IMR-90 (cell line): ENCODE measurements around the gene SLC3A2. TPM values are rescaled to one million over a fixed set of nuclear protein-coding genes. Genes with fewer than 3 reads are reported as not detected.
A peak's percentile ranks its signal among the peaks of the same experiment; 100 is the strongest.
"Not testable (repeated sequence)": the region's sequence is repeated elsewhere in the genome, so short reads cannot be mapped to it uniquely, and the experiment has no call there.

ENCODE experiments used
- ATAC-seq: fragments of 200-7000 bp; cut with Tn5 transposase; 2 replicates; pipeline ENCODE4 v1.9.1; 2020; ENCODE audit warnings: low read depth, mild to moderate bottlenecking, moderate library complexity
- BruUV-seq: library from RNA; stranded (reverse); fragments of 400-500 nt; replicated peaks from 2 replicates; lab custom pipeline; 2021; lab: Mats Ljungman, UMichigan
- CTCF ChIA-PET: fragments of 300-600 bp; formaldehyde crosslinking; extraction: SDS; loops from one replicate; lab custom pipeline; 2021; ENCODE audit warnings: antibody characterized with exemption; lab: Yijun Ruan, JAX
- POLR2A ChIA-PET: fragments of 300-600 bp; sonication (Branson Sonifier 250); formaldehyde crosslinking; loops from one replicate; lab custom pipeline; 2022; ENCODE audit warnings: antibody characterized with exemption; ENCODE audit not compliant: unreplicated experiment; lab: Charles Lee
- DNase-seq: peaks from one replicate; pipeline ENCODE4 v3.0.0; 2013
- H2AFZ ChIP-seq: replicated peaks from 2 replicates; pipeline ENCODE3; 2013; ENCODE audit warnings: low read length, mild to moderate bottlenecking; ENCODE audit not compliant: poor library complexity
- H2AK5ac ChIP-seq: 2 replicates; pipeline ENCODE4 v1.6.1; 2013; ENCODE audit warnings: low read depth, low read length, inconsistent platforms
- H2AK9ac ChIP-seq: replicated peaks from 2 replicates; pipeline ENCODE3; 2013; ENCODE audit warnings: mild to moderate bottlenecking, low read depth, low read length, moderate library complexity; ENCODE audit not compliant: poor library complexity
- H2BK120ac ChIP-seq: 2 replicates; pipeline ENCODE4 v1.6.1; 2013; ENCODE audit warnings: low read depth, low read length, inconsistent platforms
- H2BK15ac ChIP-seq: 3 replicates; pipeline ENCODE4 v1.6.1; 2013; ENCODE audit warnings: low read depth, low read length, inconsistent platforms
- H2BK20ac ChIP-seq: 2 replicates; pipeline ENCODE4 v1.6.1; 2013; ENCODE audit warnings: low read depth, mild to moderate bottlenecking, inconsistent platforms, low read length, moderate library complexity
- H2BK5ac ChIP-seq: 2 replicates; pipeline ENCODE4 v1.6.1; 2013; ENCODE audit warnings: mild to moderate bottlenecking, low read depth, low read length, inconsistent platforms; ENCODE audit not compliant: poor library complexity, severe bottlenecking
- H3K14ac ChIP-seq: replicated peaks from 2 replicates; pipeline ENCODE4 v1.6.1; 2013; ENCODE audit warnings: low read depth, low read length, inconsistent platforms
- H3K18ac ChIP-seq: 2 replicates; pipeline ENCODE4 v1.6.1; 2013; ENCODE audit warnings: low read depth, low read length, control low read depth
- H3K23ac ChIP-seq: 2 replicates; pipeline ENCODE4 v1.6.1; 2013; ENCODE audit warnings: low read depth, low read length, inconsistent platforms
- H3K27ac ChIP-seq: 2 replicates; pipeline ENCODE4 v1.5.1; 2013; ENCODE audit warnings: mild to moderate bottlenecking, control low read depth, low read length; ENCODE audit not compliant: insufficient read depth
- H3K27me3 ChIP-seq: 2 replicates; pipeline ENCODE4 v1.6.1; 2013; ENCODE audit warnings: low read length; ENCODE audit not compliant: control insufficient read depth, insufficient read depth
- H3K36me3 ChIP-seq: 2 replicates; pipeline ENCODE4 v1.6.1; 2013; ENCODE audit warnings: low read length, mixed read lengths; ENCODE audit not compliant: control insufficient read depth, insufficient read depth
- H3K4ac ChIP-seq: 2 replicates; pipeline ENCODE4 v1.6.1; 2013; ENCODE audit warnings: low read depth, low read length, inconsistent platforms
- H3K4me1 ChIP-seq: 2 replicates; pipeline ENCODE4 v1.6.1; 2013; ENCODE audit warnings: low read length, mixed read lengths; ENCODE audit not compliant: control insufficient read depth, insufficient read depth
- H3K4me2 ChIP-seq: 2 replicates; pipeline ENCODE4 v1.6.1; 2013; ENCODE audit warnings: low read depth, mild to moderate bottlenecking, control low read depth, low read length, moderate library complexity
- H3K4me3 ChIP-seq: 2 replicates; pipeline ENCODE4 v1.5.1; 2013; ENCODE audit warnings: low read depth, mild to moderate bottlenecking, control low read depth, low read length, moderate library complexity; ENCODE audit not compliant: insufficient read depth
- H3K56ac ChIP-seq: 2 replicates; pipeline ENCODE4 v1.6.1; 2013; ENCODE audit warnings: low read length, inconsistent platforms; ENCODE audit not compliant: insufficient read depth; ENCODE audit errors: extremely low read depth
- H3K79me1 ChIP-seq, 2 experiments: 2 replicates each; pipeline ENCODE4 v1.6.1; 2013; ENCODE audit warnings: low read length in 2 of 2, inconsistent platforms in 1 of 2, low read depth in 1 of 2
- H3K9ac ChIP-seq: 2 replicates; pipeline ENCODE4 v1.6.1; 2013; ENCODE audit warnings: low read depth, low read length, control low read depth
- H3K9me1 ChIP-seq: 2 replicates; pipeline ENCODE4 v1.6.1; 2013; ENCODE audit warnings: low read length, inconsistent platforms; ENCODE audit not compliant: insufficient read depth
- H3K9me3 ChIP-seq: 2 replicates; pipeline ENCODE4 v1.6.1; 2013; ENCODE audit warnings: low read length; ENCODE audit not compliant: control insufficient read depth, insufficient read depth
- H4K20me1 ChIP-seq: 2 replicates; pipeline ENCODE4 v1.6.1; 2013; ENCODE audit warnings: low read length, inconsistent platforms; ENCODE audit not compliant: insufficient read depth
- H4K5ac ChIP-seq: 2 replicates; pipeline ENCODE4 v1.6.1; 2013; ENCODE audit warnings: mild to moderate bottlenecking, low read depth, low read length, control low read depth
- H4K8ac ChIP-seq, 2 experiments: 2 replicates each; pipeline ENCODE4 v1.6.1; 2013; ENCODE audit warnings: low read depth in 2 of 2, low read length in 2 of 2, control low read depth in 1 of 2, inconsistent platforms in 1 of 2
- H4K91ac ChIP-seq: 2 replicates; pipeline ENCODE4 v1.6.1; 2013; ENCODE audit warnings: low read depth, low read length, inconsistent platforms; ENCODE audit not compliant: insufficient read depth
- BHLHE40 ChIP-seq: fragments of 150-350 bp; IDR thresholded peaks from 2 replicates; pipeline ENCODE4 v1.6.1; 2016; ENCODE audit warnings: mild to moderate bottlenecking, low read depth, low read length
- CEBPB ChIP-seq: IDR thresholded peaks from 2 replicates; pipeline ENCODE4 v1.6.1; 2012; ENCODE audit warnings: low read depth, low read length, improper control_type of control experiment
- POLR2A ChIP-seq: IDR thresholded peaks from 2 replicates; pipeline ENCODE4 v1.6.1; 2012; ENCODE audit warnings: mild to moderate bottlenecking, low read depth, low read length
- USF2 ChIP-seq: fragments of 150-350 bp; IDR thresholded peaks from 2 replicates; pipeline ENCODE4 v1.6.1; 2017; ENCODE audit warnings: mild to moderate bottlenecking, antibody characterized with exemption, low read length, low read depth
- WGBS, 2 experiments: methylation state at CpG; one replicate each; pipeline versions ENCODE4 v1.1.5 to v1.1.7; 2013; ENCODE audit warnings: missing lambda C conversion rate in 2 of 2; ENCODE audit not compliant: insufficient read length in 1 of 2; ENCODE audit errors: extremely low coverage in 2 of 2; 5-methylcytosine and 5-hydroxymethylcytosine counted together
- dilution Hi-C: fragments of 300-500 bp; cut with HindIII; formaldehyde crosslinking; loops from one replicate; pipeline ENCODE4 v1.14.3; 2018; ENCODE audit warnings: low sequenced_read_pairs; ENCODE audit not compliant: unreplicated experiment
- in situ Hi-C: fragments of 300-500 bp; cut with MboI; formaldehyde crosslinking; loops from 3 replicates; pipeline ENCODE4 v1.14.3; 2019; ENCODE audit warnings: low sequenced_read_pairs, inconsistent platforms, mixed read lengths
- intact Hi-C: fragments of 100-400 bp; cut with micrococcal nuclease; formaldehyde crosslinking; loops from 2 replicates; pipeline ENCODE4 v1.10.0; 2022
- polyA plus RNA-seq, 3 experiments: library from polyadenylated mRNA; depleted of rRNA; stranded (reverse); fragments of >200 nt; gene quantifications; 2 replicates each; pipeline ENCODE4 v1.2.3, GENCODE V29; 2012; ENCODE audit warnings: low replicate concordance in 1 of 3
- total RNA-seq: library from RNA; depleted of rRNA; stranded (reverse); fragments of >200 nt; gene quantifications from 2 replicates; pipeline ENCODE4 v1.2.3, GENCODE V29; 2012

The SLC3A2 gene
- total and polyA plus RNA-seq, 2 of the 4 experiments (the other 2 are of a cell fraction), result 140 to 239 TPM

- not testable (repeated sequence) for BruUV-seq
These were observed 39.9 kb upstream of the SLC3A2 start for GRCh38 chr11:62840721-62841360.

More at GRCh38 chr11:62840721-62841360, 39.9 kb upstream of the SLC3A2 start:
- intact Hi-C loops, result loop anchor here (1.0 to 2.0 kb wide), 2 partner anchors 22 to 40 kb away; no protein-coding TSS in a partner anchor
- H3K18ac ChIP-seq, result peak overlapping the region; percentile 74
- peak overlapping the region; percentile 55 for H4K5ac ChIP-seq
- peak; percentile 87 for TF ChIP-seq POLR2A
- peak; percentile 14; the same call in 1 of the 2 replicates for TF ChIP-seq USF2
- peak; percentile 89 for TF ChIP-seq CEBPB
- TF ChIP-seq BHLHE40, result peak; percentile 96
- H4K91ac ChIP-seq, H2BK20ac ChIP-seq, H2BK15ac ChIP-seq, H3K4me1 ChIP-seq, H2AK5ac ChIP-seq, H3K9me3 ChIP-seq, dilution Hi-C loops, H4K20me1 ChIP-seq, H3K9me1 ChIP-seq, H3K27me3 ChIP-seq, H2BK120ac ChIP-seq, H3K36me3 ChIP-seq, in situ Hi-C loops: not testable (repeated sequence)
- peaks cover 10 to 25% of the 10 kb centered on the region in 2 experiments; a peak in 1 of 4 replicates for H3K79me1 ChIP-seq
- 0% methylated on average over 7 of the region's 41 CpGs; no CpG with 5 or more reads in 1 of the 2 experiments for WGBS, 2 experiments
- H3K9ac ChIP-seq, result peak overlapping the region; percentile 78
- peak overlapping the region; percentile 88 for H3K4me2 ChIP-seq
- DNase-seq (peak; percentile 81), ATAC-seq (peak; percentile 1; the same call in 1 of the 2 replicates)
- peak overlapping the region; percentile 71 for H3K4me3 ChIP-seq
- peak overlapping the region; percentile 6 for H3K14ac ChIP-seq
- peak overlapping the region; percentile 83 for H3K27ac ChIP-seq
- ChIA-PET POLR2A (interaction anchor here (0.6 to 2.1 kb wide), 13 partner anchors 9 to 480 kb away, joined by 3 to 16 read pairs (median 6); partner anchors contain the start of genes HNRNPUL2, INTS5, NXF1 and SLC3A2), CTCF (interaction anchor here (1.0 kb wide), 1 partner anchor 54 kb away, joined by 3 read pairs; no protein-coding TSS in a partner anchor)
- H2AFZ ChIP-seq, result peak overlapping the region; percentile 85
- H3K4ac ChIP-seq, result peak overlapping the region; percentile 2
- H2AK9ac ChIP-seq, result peak overlapping the region; percentile 84
- peak overlapping the region; percentile 73 for H2BK5ac ChIP-seq
- H3K23ac ChIP-seq, result peak overlapping the region; percentile 9; the same call in 1 of the 2 replicates
- peak overlapping the region in 1 of 2 experiments; percentile 28; a peak in 2 of 4 replicates for H4K8ac ChIP-seq
- 0 out of 2 replicates have a peak overlapping the region, but pooled peaks have one; percentile 35 for H3K56ac ChIP-seq
